ENCODE measurements around the gene CNOT6L. TPM values are rescaled to one million over a fixed set of nuclear protein-coding genes. Genes with fewer than 3 reads are reported as not detected.
A peak's percentile ranks its signal among the peaks of the same experiment; 100 is the strongest.

The CNOT6L gene
- total and polyA plus RNA-seq, 7 experiments from 2014 or later: 50.5 to 212 (median 142) TPM

- Mint-ChIP-seq H3K36me3 (peaks cover 4 to 36% (median 20%) of the 10 kb centered on the region in 5 donors), H3K9me3 (peaks cover 0 to 11% (median 1%) of the 10 kb centered on the region in 11 donors), H3K4me3 (peak overlapping the region in 6 of 10 donors; percentile 27 to 85 (median 64)), H3K4me1 (peaks cover 46 to 98% (median 77%) of the 10 kb centered on the region in 7 donors), H3K27ac (peak overlapping the region; percentile 13 to 89 (median 82)), H3K27me3 (no peaks in the 10 kb centered on the region)
- POLR2A ChIA-PET: interaction anchor here (0.6 to 3.6 kb wide), 11 partner anchors 10 to 62 kb away, joined by 3 to 41 read pairs (median 5); partner anchors contain the start of genes CNOT6L and MRPL1
- Histone ChIP-seq H3K4me1 (ENCODE audit: control insufficient read depth in 2 of 2, insufficient read depth in 2 of 2, low read length in 2 of 2) (peaks cover 47 to 73% of the 10 kb centered on the region in 2 donors), H3K36me3 (ENCODE audit: control insufficient read depth in 2 of 3, insufficient read depth in 3 of 3, low read length in 3 of 3) (peaks cover 0 to 4% (median 0%) of the 10 kb centered on the region in 3 experiments), H3K9me3 (ENCODE audit: control insufficient read depth in 2 of 3, low read length in 3 of 3) (no peaks in the 10 kb centered on the region), H3K4me3 (ENCODE audit: low read length) (no peak overlapping the region), H3K27me3 (ENCODE audit: control insufficient read depth in 2 of 2, insufficient read depth in 2 of 2, low read length in 2 of 2) (no peaks in the 10 kb centered on the region), H3K27ac (ENCODE audit: low read depth, low read length) (peak overlapping the region; percentile 70)
- DNase-seq (no peak), ATAC-seq (no peak)
- intact Hi-C loops (cut with micrococcal nuclease): loop anchor here (2.0 to 5.0 kb wide), 3 partner anchors 15 to 33 kb away; partner anchors contain the start of gene CNOT6L (in 1 of the 2)
- CTCF ChIA-PET: interaction anchor here (1.0 to 1.5 kb wide), 5 partner anchors 11 to 57 kb away, joined by 3 to 5 read pairs (median 3); no protein-coding TSS in a partner anchor
Measured at GRCh38 chr4:77800077-77800476, 19.1 kb downstream of the CNOT6L start.

GRCh38 chr4:77798385-77798784, 20.8 kb downstream of the CNOT6L start:
- Mint-ChIP-seq H3K36me3 (peaks cover 4 to 34% (median 26%) of the 10 kb centered on the region in 5 donors), H3K4me3 (peak overlapping the region in 8 of 10 donors; percentile 13 to 85 (median 51)), H3K27me3 (no peaks in the 10 kb centered on the region), H3K27ac (peak overlapping the region in 6 of 9 donors; percentile 14 to 89 (median 83)), H3K4me1 (peaks cover 46 to 98% (median 82%) of the 10 kb centered on the region in 7 donors), H3K9me3 (peaks cover 0 to 12% (median 1%) of the 10 kb centered on the region in 11 donors)
- CTCF ChIA-PET: no interaction called here
- intact Hi-C loops (cut with micrococcal nuclease): no loop called here
- Histone ChIP-seq H3K27me3 (ENCODE audit: control insufficient read depth in 2 of 2, insufficient read depth in 2 of 2, low read length in 2 of 2) (no peaks in the 10 kb centered on the region), H3K36me3 (ENCODE audit: control insufficient read depth in 2 of 3, insufficient read depth in 3 of 3, low read length in 3 of 3) (peaks cover 0 to 4% (median 0%) of the 10 kb centered on the region in 3 experiments), H3K4me3 (ENCODE audit: low read length) (no peak overlapping the region), H3K4me1 (ENCODE audit: control insufficient read depth in 2 of 2, insufficient read depth in 2 of 2, low read length in 2 of 2) (peaks cover 44 to 73% of the 10 kb centered on the region in 2 donors), H3K9me3 (ENCODE audit: control insufficient read depth in 2 of 3, low read length in 3 of 3) (no peaks in the 10 kb centered on the region), H3K27ac (ENCODE audit: low read depth, low read length) (no peak overlapping the region)
- POLR2A ChIA-PET: interaction anchor here (0.8 to 3.6 kb wide), 2 partner anchors 64 to 138 kb away, joined by 3 to 34 read pairs; partner anchors contain the start of gene MRPL1
- ATAC-seq: no peak
- DNase-seq: no peak

GRCh38 chr4:77797239-77797638, 21.9 kb downstream of the CNOT6L start:
- POLR2A ChIA-PET: no interaction called here
- no peak for DNase-seq
- Mint-ChIP-seq H3K27me3 (no peaks in the 10 kb centered on the region), H3K36me3 (peaks cover 4 to 36% (median 21%) of the 10 kb centered on the region in 5 donors), H3K4me1 (peaks cover 47 to 97% (median 80%) of the 10 kb centered on the region in 7 donors), H3K27ac (peak overlapping the region in 6 of 9 donors; percentile 47 to 81 (median 58)), H3K9me3 (peaks cover 0 to 12% (median 1%) of the 10 kb centered on the region in 11 donors), H3K4me3 (peak overlapping the region in 8 of 10 donors; percentile 14 to 71 (median 41))
- CTCF ChIA-PET: no interaction called here
- H3K4me3 ChIP-seq (ENCODE audit: low read length): no peak overlapping the region
- peaks cover 39 to 69% of the 10 kb centered on the region in 2 donors for H3K4me1 ChIP-seq (ENCODE audit: control insufficient read depth in 2 of 2, insufficient read depth in 2 of 2, low read length in 2 of 2)
- no peaks in the 10 kb centered on the region for H3K9me3 ChIP-seq (ENCODE audit: control insufficient read depth in 2 of 3, low read length in 3 of 3)
- H3K36me3 ChIP-seq (ENCODE audit: control insufficient read depth in 2 of 3, insufficient read depth in 3 of 3, low read length in 3 of 3): peaks cover 0 to 4% (median 0%) of the 10 kb centered on the region in 3 experiments
- no peak overlapping the region for H3K27ac ChIP-seq (ENCODE audit: low read depth, low read length)
- intact Hi-C loops (cut with micrococcal nuclease): no loop called here
- H3K27me3 ChIP-seq (ENCODE audit: control insufficient read depth in 2 of 2, insufficient read depth in 2 of 2, low read length in 2 of 2): no peaks in the 10 kb centered on the region
- ATAC-seq: no peak

- DNase-seq (no peak), ATAC-seq (peak; percentile 19)
- H3K9me3 ChIP-seq (ENCODE audit: control insufficient read depth in 2 of 3, low read length in 3 of 3): no peaks in the 10 kb centered on the region
- H3K27ac Mint-ChIP-seq: peak overlapping the region; percentile 27 to 82 (median 66)
- intact Hi-C loops (cut with micrococcal nuclease): no loop called here
- H3K9me3 Mint-ChIP-seq: peaks cover 0 to 12% (median 1%) of the 10 kb centered on the region in 11 donors
- no peak overlapping the region for H3K4me3 ChIP-seq (ENCODE audit: low read length)
- ChIA-PET CTCF (interaction anchor here (0.6 to 1.1 kb wide), 4 partner anchors 23 to 230 kb away, joined by 3 to 4 read pairs (median 3); no protein-coding TSS in a partner anchor), POLR2A (interaction anchor here (0.7 kb wide), 1 partner anchor 23 kb away, joined by 3 read pairs; no protein-coding TSS in a partner anchor)
- H3K36me3 Mint-ChIP-seq: peaks cover 4 to 36% (median 24%) of the 10 kb centered on the region in 5 donors
- no peaks in the 10 kb centered on the region for H3K27me3 ChIP-seq (ENCODE audit: control insufficient read depth in 2 of 2, insufficient read depth in 2 of 2, low read length in 2 of 2)
- peaks cover 26 to 68% of the 10 kb centered on the region in 2 donors for H3K4me1 ChIP-seq (ENCODE audit: control insufficient read depth in 2 of 2, insufficient read depth in 2 of 2, low read length in 2 of 2)
- no peak overlapping the region for H3K27ac ChIP-seq (ENCODE audit: low read depth, low read length)
- H3K27me3 Mint-ChIP-seq: no peaks in the 10 kb centered on the region
- H3K4me1 Mint-ChIP-seq: peaks cover 39 to 97% (median 82%) of the 10 kb centered on the region in 7 donors
- H3K4me3 Mint-ChIP-seq: peak overlapping the region in 7 of 10 donors; percentile 52 to 71 (median 62)
- H3K36me3 ChIP-seq (ENCODE audit: control insufficient read depth in 2 of 3, insufficient read depth in 3 of 3, low read length in 3 of 3): peaks cover 0 to 4% (median 0%) of the 10 kb centered on the region in 3 experiments
Measured at GRCh38 chr4:77795326-77795725, 23.8 kb downstream of the CNOT6L start.

GRCh38 chr4:77790146-77790545, 29.0 kb downstream of the CNOT6L start:
- Histone ChIP-seq H3K36me3 (ENCODE audit: control insufficient read depth in 2 of 3, insufficient read depth in 3 of 3, low read length in 3 of 3) (no peaks in the 10 kb centered on the region), H3K9me3 (ENCODE audit: control insufficient read depth in 2 of 3, low read length in 3 of 3) (no peaks in the 10 kb centered on the region), H3K27me3 (ENCODE audit: control insufficient read depth in 2 of 2, insufficient read depth in 2 of 2, low read length in 2 of 2) (no peaks in the 10 kb centered on the region), H3K4me1 (ENCODE audit: control insufficient read depth in 2 of 2, insufficient read depth in 2 of 2, low read length in 2 of 2) (peaks cover 25 to 39% of the 10 kb centered on the region in 2 donors), H3K4me3 (ENCODE audit: low read length) (no peak overlapping the region), H3K27ac (ENCODE audit: low read depth, low read length) (no peak overlapping the region)
- H3K4me1 Mint-ChIP-seq: peaks cover 31 to 97% (median 82%) of the 10 kb centered on the region in 7 donors
- peaks cover 0 to 2% (median 0%) of the 10 kb centered on the region in 11 donors for H3K9me3 Mint-ChIP-seq
- H3K36me3 Mint-ChIP-seq: peaks cover 0 to 17% (median 11%) of the 10 kb centered on the region in 5 donors
- POLR2A ChIA-PET: interaction anchor here (0.6 kb wide), 1 partner anchor 27 kb away, joined by 3 read pairs; no protein-coding TSS in a partner anchor
- CTCF ChIA-PET: interaction anchor here (0.5 kb wide), 1 partner anchor 1088 kb away, joined by 3 read pairs; no protein-coding TSS in a partner anchor
- intact Hi-C loops (cut with micrococcal nuclease): no loop called here
- no peaks in the 10 kb centered on the region for H3K27me3 Mint-ChIP-seq
- ATAC-seq (no peak), DNase-seq (no peak)
- H3K4me3 Mint-ChIP-seq: peak overlapping the region in 8 of 10 donors; percentile 1 to 70 (median 51)
- peak overlapping the region in 8 of 9 donors; percentile 4 to 82 (median 68) for H3K27ac Mint-ChIP-seq

- intact Hi-C loops (cut with micrococcal nuclease): no loop called here
- POLR2A ChIA-PET: no interaction called here
- H3K27ac Mint-ChIP-seq: peak overlapping the region in 3 of 9 donors; percentile 38 to 62 (median 56)
Measured at GRCh38 chr4:77788990-77789389, 30.2 kb downstream of the CNOT6L start.

More at GRCh38 chr4:77788990-77789389, 30.2 kb downstream of the CNOT6L start:
- no peaks in the 10 kb centered on the region for H3K9me3 Mint-ChIP-seq
- Histone ChIP-seq H3K27me3 (ENCODE audit: control insufficient read depth in 2 of 2, insufficient read depth in 2 of 2, low read length in 2 of 2) (no peaks in the 10 kb centered on the region), H3K9me3 (ENCODE audit: control insufficient read depth in 2 of 3, low read length in 3 of 3) (no peaks in the 10 kb centered on the region), H3K27ac (ENCODE audit: low read depth, low read length) (no peak overlapping the region), H3K4me3 (ENCODE audit: low read length) (no peak overlapping the region), H3K4me1 (ENCODE audit: control insufficient read depth in 2 of 2, insufficient read depth in 2 of 2, low read length in 2 of 2) (peaks cover 36 to 43% of the 10 kb centered on the region in 2 donors), H3K36me3 (ENCODE audit: control insufficient read depth in 2 of 3, insufficient read depth in 3 of 3, low read length in 3 of 3) (no peaks in the 10 kb centered on the region)
- no peaks in the 10 kb centered on the region for H3K27me3 Mint-ChIP-seq
- H3K4me3 Mint-ChIP-seq: peak overlapping the region in 7 of 10 donors; percentile 10 to 44 (median 28)
- no peak for DNase-seq
- H3K36me3 Mint-ChIP-seq: peaks cover 0 to 14% (median 10%) of the 10 kb centered on the region in 5 donors
- CTCF ChIA-PET: interaction anchor here (0.6 kb wide), 1 partner anchor 1627 kb away, joined by 3 read pairs; no protein-coding TSS in a partner anchor
- no peak for ATAC-seq
- H3K4me1 Mint-ChIP-seq: peaks cover 33 to 97% (median 83%) of the 10 kb centered on the region in 7 donors

Data from naive thymus-derived CD4-positive, alpha-beta T cell (primary cell).